ENCODE measurements around the gene NSD2. TPM values are rescaled to one million over a fixed set of nuclear protein-coding genes. Genes with fewer than 3 reads are reported as not detected.

NSD2 gene
- total RNA-seq, 1 experiment from 2014 or later: 122 TPM

GRCh38 chr4:1938027-1938426 is 66.8 kb downstream of the NSD2 start:
- H3K27ac Mint-ChIP-seq (ENCODE audit: unreplicated experiment): no peak overlapping the region

GRCh38 chr4:1939664-1940509 is 68.7 kb downstream of the NSD2 start:
- H3K4me1 ChIP-seq: no peaks in the 10 kb centered on the region
- Mint-ChIP-seq H3K4me3 (ENCODE audit: unreplicated experiment) (no peak overlapping the region), H3K4me1 (ENCODE audit: low read depth, unreplicated experiment) (no peaks in the 10 kb centered on the region), H3K27ac (ENCODE audit: unreplicated experiment) (no peak overlapping the region), H3K27me3 (ENCODE audit: insufficient read depth, unreplicated experiment) (no peaks in the 10 kb centered on the region), H3K36me3 (ENCODE audit: insufficient read depth, unreplicated experiment) (peaks cover 73% of the 10 kb centered on the region), H3K9me3 (ENCODE audit: unreplicated experiment) (no peaks in the 10 kb centered on the region)
- H3K9me3 ChIP-seq: no peaks in the 10 kb centered on the region
- BruUV-seq (replicated peaks): no TSS peak
- no peak overlapping the region for H3K4me3 ChIP-seq (ENCODE audit: low read depth, low read length)
- ChIA-PET POLR2A (no interaction called here), CTCF (no interaction called here)
- intact Hi-C loops (cut with micrococcal nuclease; ENCODE audit: unreplicated experiment): no loop called here
- TF ChIP-seq CTCF (IDR thresholded peaks at IDR 0.05; ENCODE audit: insufficient read depth in 1 of 2, low read depth in 1 of 2, low read length in 1 of 2, severe bottlenecking in 1 of 2, unreplicated experiment in 1 of 2): no peak
- H3K36me3 ChIP-seq (ENCODE audit: control insufficient read depth, insufficient read depth, low read length): no peaks in the 10 kb centered on the region; the same call in 1 of the 2 replicates
- DNase-seq: no peak
- H3K27me3 ChIP-seq (replicated peaks; ENCODE audit: control insufficient read depth, insufficient read depth, low read length): no peaks in the 10 kb centered on the region

More at GRCh38 chr4:1938027-1938426, 66.8 kb downstream of the NSD2 start:
- ChIA-PET CTCF (no interaction called here), POLR2A (no interaction called here)
- H3K27me3 ChIP-seq (replicated peaks; ENCODE audit: control insufficient read depth, insufficient read depth, low read length): no peaks in the 10 kb centered on the region
- intact Hi-C loops (cut with micrococcal nuclease; ENCODE audit: unreplicated experiment): no loop called here
- DNase-seq: no peak
- BruUV-seq (replicated peaks): no TSS peak
- peaks cover 65% of the 10 kb centered on the region for H3K36me3 Mint-ChIP-seq (ENCODE audit: insufficient read depth, unreplicated experiment)
- H3K4me3 Mint-ChIP-seq (ENCODE audit: unreplicated experiment): no peak overlapping the region
- no peaks in the 10 kb centered on the region for H3K9me3 ChIP-seq
- H3K4me1 ChIP-seq: no peaks in the 10 kb centered on the region
- H3K4me1 Mint-ChIP-seq (ENCODE audit: low read depth, unreplicated experiment): no peaks in the 10 kb centered on the region
- H3K9me3 Mint-ChIP-seq (ENCODE audit: unreplicated experiment): no peaks in the 10 kb centered on the region
- TF ChIP-seq CTCF (IDR thresholded peaks at IDR 0.05; ENCODE audit: insufficient read depth in 1 of 2, low read depth in 1 of 2, low read length in 1 of 2, severe bottlenecking in 1 of 2, unreplicated experiment in 1 of 2): no peak
- H3K4me3 ChIP-seq (ENCODE audit: low read depth, low read length): no peak overlapping the region
- no peaks in the 10 kb centered on the region; the same call in 1 of the 2 replicates for H3K36me3 ChIP-seq (ENCODE audit: control insufficient read depth, insufficient read depth, low read length)
- no peaks in the 10 kb centered on the region for H3K27me3 Mint-ChIP-seq (ENCODE audit: insufficient read depth, unreplicated experiment)

- no peak for TF ChIP-seq CTCF (IDR thresholded peaks at IDR 0.05; ENCODE audit: insufficient read depth in 1 of 2, low read depth in 1 of 2, low read length in 1 of 2, severe bottlenecking in 1 of 2, unreplicated experiment in 1 of 2)
- H3K9me3 ChIP-seq: no peaks in the 10 kb centered on the region
- no peaks in the 10 kb centered on the region; the same call in 1 of the 2 replicates for H3K36me3 ChIP-seq (ENCODE audit: control insufficient read depth, insufficient read depth, low read length)
- BruUV-seq (replicated peaks): no TSS peak
- H3K9me3 Mint-ChIP-seq (ENCODE audit: unreplicated experiment): no peaks in the 10 kb centered on the region
- DNase-seq: no peak
- no peaks in the 10 kb centered on the region for H3K27me3 Mint-ChIP-seq (ENCODE audit: insufficient read depth, unreplicated experiment)
- H3K27me3 ChIP-seq (replicated peaks; ENCODE audit: control insufficient read depth, insufficient read depth, low read length): no peaks in the 10 kb centered on the region
- no peak overlapping the region for H3K4me3 ChIP-seq (ENCODE audit: low read depth, low read length)
- no peak overlapping the region for H3K27ac Mint-ChIP-seq (ENCODE audit: unreplicated experiment)
- ChIA-PET POLR2A (no interaction called here), CTCF (no interaction called here)
- H3K4me1 Mint-ChIP-seq (ENCODE audit: low read depth, unreplicated experiment): no peaks in the 10 kb centered on the region
- no peaks in the 10 kb centered on the region for H3K4me1 ChIP-seq
- intact Hi-C loops (cut with micrococcal nuclease; ENCODE audit: unreplicated experiment): no loop called here
- peaks cover 73% of the 10 kb centered on the region for H3K36me3 Mint-ChIP-seq (ENCODE audit: insufficient read depth, unreplicated experiment)
- no peak overlapping the region for H3K4me3 Mint-ChIP-seq (ENCODE audit: unreplicated experiment)
These were observed 69.4 kb downstream of the NSD2 start for GRCh38 chr4:1940566-1940965.
